ENCODE results near the gene PNKP. TPM values are rescaled to one million over a fixed set of nuclear protein-coding genes. Genes with fewer than 3 reads are reported as not detected.
A peak's percentile ranks its signal among the peaks of the same experiment; 100 is the strongest.

Gene PNKP
- 122 and 130 TPM in 2 replicates for total RNA-seq (2021)
- percentile 70 among the genes with signal in this experiment for Bru-seq, nascent RNA
- percentile 71 among the genes with signal in this experiment for BruChase-seq, experiment 1, labeled RNA remaining after a 2-hour chase
- BruChase-seq, experiment 2, labeled RNA remaining after a 6-hour chase = percentile 86 among the genes with signal in this experiment
- long read RNA-seq, transcript PNKP-201 (17 exons, 2,041 nt) = major isoform, 20 of 60 reads
- long read RNA-seq, transcript PNKP-207 (16 exons, 1,665 nt) = minor isoform, 16 of 60 reads
- long read RNA-seq, partial matches to known transcripts = 4 of 60 reads
- long read RNA-seq, other reads (novel, unspliced or antisense) = 16 of 60 reads

DNA sequence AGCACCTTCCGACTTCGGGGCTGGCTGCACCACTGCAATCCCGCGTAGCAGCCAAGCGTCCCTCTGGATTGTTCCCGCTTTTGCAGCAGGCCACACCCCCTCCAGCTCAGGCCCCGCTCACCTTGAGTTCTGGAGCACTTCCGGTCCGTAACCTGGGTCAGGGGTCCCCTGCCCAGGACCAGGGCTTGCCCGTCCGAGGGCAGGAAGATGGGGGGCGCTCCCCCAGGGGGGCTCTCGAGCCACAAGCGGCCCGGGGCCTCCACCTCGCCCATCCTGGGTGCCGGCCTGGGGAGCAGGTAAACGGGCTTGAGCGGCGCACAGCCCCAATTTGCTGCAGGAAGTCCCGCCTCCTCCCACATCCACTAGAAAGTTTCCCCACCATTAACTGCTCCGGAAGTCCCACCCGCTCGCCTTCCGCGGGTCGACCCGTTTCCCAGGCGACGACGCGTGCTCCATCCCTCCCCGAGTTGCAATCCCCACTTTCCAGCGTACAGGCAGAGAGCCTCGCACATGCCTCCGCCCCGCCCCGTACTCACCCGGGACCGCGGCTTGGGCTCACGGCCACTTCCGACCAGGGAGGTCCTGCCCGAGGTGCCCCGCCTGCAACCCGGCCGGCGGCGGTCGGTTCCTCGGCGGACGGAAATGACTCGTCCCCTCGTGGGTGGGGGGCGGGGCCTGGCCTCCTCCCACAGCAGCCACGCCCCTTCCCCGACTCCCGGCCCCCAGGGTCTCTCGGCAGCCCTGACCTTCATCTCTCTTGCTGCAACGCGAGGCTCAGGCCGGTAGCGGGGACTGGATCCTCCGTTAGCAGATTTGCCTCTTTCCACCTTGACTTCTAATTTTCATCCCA is at the start of gene PNKP:
TSS of gene PNKP (minus strand) at position 644 of the 850 bp plus-strand sequence. CDS start at position 272, 372 bp downstream.
- Histone ChIP-seq H3K27ac (ENCODE audit: low read depth, low read length, poor library complexity, severe bottlenecking) (peak within 1 kb of the TSS; percentile 90), H3K36me3 (ENCODE audit: insufficient read depth, low read length, poor library complexity, severe bottlenecking) (peaks cover 33% of the 10 kb centered on the region), H3K4me1 (ENCODE audit: insufficient read depth, low read length, poor library complexity, severe bottlenecking) (peaks cover 33% of the 10 kb centered on the region), H3K9me3 (ENCODE audit: low read depth, low read length, poor library complexity, severe bottlenecking) (no peaks in the 10 kb centered on the region), H3K27me3 (replicated peaks; ENCODE audit: insufficient read depth, low read depth, low read length, poor library complexity) (no peaks in the 10 kb centered on the region), H3K4me3 (ENCODE audit: low read depth, low read length, poor library complexity, severe bottlenecking) (peak within 1 kb of the TSS; percentile 92)
- ChIA-PET POLR2A (ENCODE audit: low non-redundant PET) (interaction anchor here (0.6 kb wide), 2 partner anchors 269 to 674 kb away, joined by 5 read pairs; no protein-coding TSS in a partner anchor), CTCF (interaction anchor here (0.8 kb wide), 2 partner anchors 13 to 15 kb away, joined by 3 read pairs; no protein-coding TSS in a partner anchor)
- TF ChIP-seq, protein P1, sequence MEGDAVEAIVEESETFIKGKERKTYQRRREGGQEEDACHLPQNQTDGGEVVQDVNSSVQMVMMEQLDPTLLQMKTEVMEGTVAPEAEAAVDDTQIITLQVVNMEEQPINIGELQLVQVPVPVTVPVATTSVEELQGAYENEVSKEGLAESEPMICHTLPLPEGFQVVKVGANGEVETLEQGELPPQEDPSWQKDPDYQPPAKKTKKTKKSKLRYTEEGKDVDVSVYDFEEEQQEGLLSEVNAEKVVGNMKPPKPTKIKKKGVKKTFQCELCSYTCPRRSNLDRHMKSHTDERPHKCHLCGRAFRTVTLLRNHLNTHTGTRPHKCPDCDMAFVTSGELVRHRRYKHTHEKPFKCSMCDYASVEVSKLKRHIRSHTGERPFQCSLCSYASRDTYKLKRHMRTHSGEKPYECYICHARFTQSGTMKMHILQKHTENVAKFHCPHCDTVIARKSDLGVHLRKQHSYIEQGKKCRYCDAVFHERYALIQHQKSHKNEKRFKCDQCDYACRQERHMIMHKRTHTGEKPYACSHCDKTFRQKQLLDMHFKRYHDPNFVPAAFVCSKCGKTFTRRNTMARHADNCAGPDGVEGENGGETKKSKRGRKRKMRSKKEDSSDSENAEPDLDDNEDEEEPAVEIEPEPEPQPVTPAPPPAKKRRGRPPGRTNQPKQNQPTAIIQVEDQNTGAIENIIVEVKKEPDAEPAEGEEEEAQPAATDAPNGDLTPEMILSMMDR (conservative IDR thresholded peaks at IDR 0.05; ENCODE audit: low read depth, low read length) = no peak
- no peak for TF ChIP-seq EZH2 (IDR thresholded peaks at IDR 0.05; ENCODE audit: borderline replicate concordance, low read depth, low read length, poor library complexity, severe bottlenecking)
- DNase-seq (ENCODE audit: low spot score) = peak; percentile 96
- intact Hi-C loops (cut with micrococcal nuclease; ENCODE audit: unreplicated experiment) = loop anchor here (5.0 kb wide), 1 partner anchor 100 kb away; the partner anchor contains the start of gene AP2A1
- no TSS peak for BruUV-seq (replicated peaks)

DNA sequence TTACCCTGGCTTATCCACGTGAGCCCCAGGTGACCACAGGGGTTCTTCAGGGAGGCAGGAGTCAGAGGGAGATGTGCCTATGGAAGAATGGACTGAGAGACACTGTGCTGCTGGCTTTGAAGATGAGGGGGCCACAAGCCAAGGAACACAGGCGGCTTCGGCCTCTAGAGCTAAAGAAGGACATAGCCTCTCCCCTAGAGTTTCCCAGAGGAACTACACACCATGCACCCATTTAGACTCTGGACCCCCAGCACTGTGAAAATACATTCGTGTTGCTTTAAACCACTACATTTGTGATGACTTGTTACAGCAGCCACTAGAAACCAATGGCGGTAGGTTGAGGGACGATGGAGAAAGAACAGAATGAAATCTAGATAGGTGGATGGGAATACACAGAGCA is 47.9 kb upstream of the PNKP start:
- ChIA-PET CTCF (no interaction called here), POLR2A (ENCODE audit: low non-redundant PET) (no interaction called here)
- no peak overlapping the region for H3K27ac ChIP-seq (ENCODE audit: low read depth, low read length, poor library complexity, severe bottlenecking)
- intact Hi-C loops (cut with micrococcal nuclease; ENCODE audit: unreplicated experiment) = no loop called here
- H3K4me3 ChIP-seq (ENCODE audit: low read depth, low read length, poor library complexity, severe bottlenecking) = no peak overlapping the region
- peaks cover 31% of the 10 kb centered on the region for H3K36me3 ChIP-seq (ENCODE audit: insufficient read depth, low read length, poor library complexity, severe bottlenecking)
- no TSS peak for BruUV-seq (replicated peaks)
- TF ChIP-seq, protein P1 (conservative IDR thresholded peaks at IDR 0.05; ENCODE audit: low read depth, low read length) = peak; percentile 22; the same call in 1 of the 2 replicates
- TF ChIP-seq EZH2 (IDR thresholded peaks at IDR 0.05; ENCODE audit: borderline replicate concordance, low read depth, low read length, poor library complexity, severe bottlenecking) = no peak
- H3K4me1 ChIP-seq (ENCODE audit: insufficient read depth, low read length, poor library complexity, severe bottlenecking) = no peaks in the 10 kb centered on the region
- no peak for DNase-seq (ENCODE audit: low spot score)
- H3K9me3 ChIP-seq (ENCODE audit: low read depth, low read length, poor library complexity, severe bottlenecking) = no peaks in the 10 kb centered on the region
- H3K27me3 ChIP-seq (replicated peaks; ENCODE audit: insufficient read depth, low read depth, low read length, poor library complexity) = no peaks in the 10 kb centered on the region

DNA sequence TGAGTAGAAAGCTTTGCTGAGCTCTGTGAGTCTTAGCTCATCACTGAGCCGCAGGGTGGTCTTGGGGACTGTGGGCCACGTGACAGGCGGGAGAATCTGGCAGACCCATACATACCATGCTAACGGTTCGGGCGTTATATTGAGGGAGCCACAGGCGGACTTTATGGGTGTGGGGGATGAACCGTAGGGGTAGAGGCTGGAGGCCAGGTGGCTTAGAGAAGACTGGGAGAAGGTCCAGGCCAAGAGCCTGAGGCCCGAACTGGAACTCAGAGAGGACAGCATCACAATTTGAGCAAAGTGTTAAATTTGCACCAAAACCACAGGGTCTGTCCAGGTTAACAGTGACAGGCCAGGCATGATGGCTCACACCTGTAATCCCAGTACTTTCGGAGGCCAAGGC is 46.3 kb upstream of the PNKP start:
- Histone ChIP-seq H3K27ac (ENCODE audit: low read depth, low read length, poor library complexity, severe bottlenecking) (no peak overlapping the region), H3K27me3 (replicated peaks; ENCODE audit: insufficient read depth, low read depth, low read length, poor library complexity) (no peaks in the 10 kb centered on the region), H3K9me3 (ENCODE audit: low read depth, low read length, poor library complexity, severe bottlenecking) (no peaks in the 10 kb centered on the region), H3K36me3 (ENCODE audit: insufficient read depth, low read length, poor library complexity, severe bottlenecking) (peaks cover 46% of the 10 kb centered on the region), H3K4me3 (ENCODE audit: low read depth, low read length, poor library complexity, severe bottlenecking) (no peak overlapping the region), H3K4me1 (ENCODE audit: insufficient read depth, low read length, poor library complexity, severe bottlenecking) (no peaks in the 10 kb centered on the region)
- no peak for TF ChIP-seq EZH2 (IDR thresholded peaks at IDR 0.05; ENCODE audit: borderline replicate concordance, low read depth, low read length, poor library complexity, severe bottlenecking)
- TF ChIP-seq, protein P1 (conservative IDR thresholded peaks at IDR 0.05; ENCODE audit: low read depth, low read length) = no peak
- ChIA-PET POLR2A (ENCODE audit: low non-redundant PET) (interaction anchor here (0.5 kb wide), 1 partner anchor 11 kb away, joined by 3 read pairs; no protein-coding TSS in a partner anchor), CTCF (interaction anchor here (0.6 kb wide), 1 partner anchor 16 kb away, joined by 3 read pairs; no protein-coding TSS in a partner anchor)
- intact Hi-C loops (cut with micrococcal nuclease; ENCODE audit: unreplicated experiment) = no loop called here
- no TSS peak for BruUV-seq (replicated peaks)
- no peak for DNase-seq (ENCODE audit: low spot score)
